ENCODE measurements around the gene BRI3. TPM values are rescaled to one million over a fixed set of nuclear protein-coding genes. Genes with fewer than 3 reads are reported as not detected.

BRI3 gene
- total RNA-seq, 1 donor from 2014 or later, result 151 TPM

GRCh38 chr7:98281757-98282606 lies 496 bp downstream of the BRI3 start:
- peak overlapping the region; percentile 92 for H3K4me3 Mint-ChIP-seq

DNA sequence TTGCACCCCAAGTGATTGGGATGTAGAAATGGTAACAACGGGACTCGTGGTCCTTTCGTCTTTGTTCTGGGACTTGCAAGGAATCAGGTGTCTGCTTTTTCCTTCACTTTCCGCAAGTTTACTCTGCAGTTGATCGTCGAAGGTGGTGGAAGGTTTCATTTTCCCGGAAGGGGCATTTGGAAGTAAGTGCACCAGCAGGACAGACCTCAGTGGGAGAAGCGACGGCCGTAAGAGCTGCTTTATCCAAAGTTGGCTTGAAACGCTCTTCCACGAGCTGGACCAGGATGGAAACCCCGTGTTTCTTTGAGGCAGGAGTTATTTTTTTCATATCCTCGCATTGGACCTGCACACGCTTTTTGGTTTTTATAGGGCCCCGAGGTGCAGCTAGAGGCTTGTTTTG lies 1.2 kb downstream of the BRI3 start:
- H3K27ac Mint-ChIP-seq, result peak overlapping the region; percentile 91
- H3K36me3 Mint-ChIP-seq, result no peaks in the 10 kb centered on the region
- H3K27me3 Mint-ChIP-seq, result no peaks in the 10 kb centered on the region
- DNase-seq (ENCODE audit: extremely low spot score, unreplicated experiment), result no peak
- peak overlapping the region; percentile 92 for H3K4me3 Mint-ChIP-seq
- peaks cover 25% of the 10 kb centered on the region for H3K4me1 Mint-ChIP-seq (ENCODE audit: unreplicated experiment)
- no peak for TF ChIP-seq CTCF (conservative IDR thresholded peaks at IDR 0.05)
- H3K9me3 Mint-ChIP-seq, result no peaks in the 10 kb centered on the region

More at GRCh38 chr7:98281757-98282606, 496 bp downstream of the BRI3 start:
- no peaks in the 10 kb centered on the region for H3K27me3 Mint-ChIP-seq
- no peaks in the 10 kb centered on the region for H3K9me3 Mint-ChIP-seq
- no peak for TF ChIP-seq CTCF (conservative IDR thresholded peaks at IDR 0.05)
- peak overlapping the region; percentile 91 for H3K27ac Mint-ChIP-seq
- DNase-seq (ENCODE audit: extremely low spot score, unreplicated experiment), result no peak
- no peaks in the 10 kb centered on the region for H3K36me3 Mint-ChIP-seq
- H3K4me1 Mint-ChIP-seq (ENCODE audit: unreplicated experiment), result peaks cover 25% of the 10 kb centered on the region

- H3K36me3 Mint-ChIP-seq, result no peaks in the 10 kb centered on the region
- H3K4me1 Mint-ChIP-seq (ENCODE audit: unreplicated experiment), result peaks cover 25% of the 10 kb centered on the region
- H3K27me3 Mint-ChIP-seq, result no peaks in the 10 kb centered on the region
- TF ChIP-seq CTCF (conservative IDR thresholded peaks at IDR 0.05), result no peak
- DNase-seq (ENCODE audit: extremely low spot score, unreplicated experiment), result no peak
- H3K9me3 Mint-ChIP-seq, result no peaks in the 10 kb centered on the region
- peak overlapping the region; percentile 91 for H3K27ac Mint-ChIP-seq
- peak overlapping the region; percentile 92 for H3K4me3 Mint-ChIP-seq
These were observed 1.8 kb downstream of the BRI3 start for GRCh38 chr7:98283127-98283886.

DNA sequence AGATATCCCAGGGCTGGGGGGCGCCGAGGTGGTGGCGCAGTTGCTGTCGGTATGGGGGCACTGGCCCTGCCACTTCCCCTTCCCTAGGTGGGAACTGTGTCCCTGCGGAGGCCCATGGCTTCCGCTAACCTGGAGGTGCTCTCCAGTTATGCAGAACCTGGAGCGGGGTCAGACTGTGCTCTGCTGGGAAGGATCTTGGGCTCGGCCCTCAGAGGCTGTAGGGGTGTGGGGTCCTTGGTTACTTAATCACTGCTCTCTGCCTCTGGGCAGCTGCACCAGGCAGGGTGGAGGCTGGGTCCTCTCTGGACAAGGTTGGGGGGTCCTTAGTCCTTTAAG lies 2.4 kb downstream of the BRI3 start:
- Mint-ChIP-seq H3K4me1 (ENCODE audit: unreplicated experiment) (peaks cover 25% of the 10 kb centered on the region), H3K36me3 (no peaks in the 10 kb centered on the region), H3K4me3 (peak overlapping the region; percentile 85), H3K27me3 (no peaks in the 10 kb centered on the region), H3K27ac (peak overlapping the region; percentile 88), H3K9me3 (no peaks in the 10 kb centered on the region)
- TF ChIP-seq CTCF (conservative IDR thresholded peaks at IDR 0.05), result no peak
- DNase-seq (ENCODE audit: extremely low spot score, unreplicated experiment), result no peak

DNA sequence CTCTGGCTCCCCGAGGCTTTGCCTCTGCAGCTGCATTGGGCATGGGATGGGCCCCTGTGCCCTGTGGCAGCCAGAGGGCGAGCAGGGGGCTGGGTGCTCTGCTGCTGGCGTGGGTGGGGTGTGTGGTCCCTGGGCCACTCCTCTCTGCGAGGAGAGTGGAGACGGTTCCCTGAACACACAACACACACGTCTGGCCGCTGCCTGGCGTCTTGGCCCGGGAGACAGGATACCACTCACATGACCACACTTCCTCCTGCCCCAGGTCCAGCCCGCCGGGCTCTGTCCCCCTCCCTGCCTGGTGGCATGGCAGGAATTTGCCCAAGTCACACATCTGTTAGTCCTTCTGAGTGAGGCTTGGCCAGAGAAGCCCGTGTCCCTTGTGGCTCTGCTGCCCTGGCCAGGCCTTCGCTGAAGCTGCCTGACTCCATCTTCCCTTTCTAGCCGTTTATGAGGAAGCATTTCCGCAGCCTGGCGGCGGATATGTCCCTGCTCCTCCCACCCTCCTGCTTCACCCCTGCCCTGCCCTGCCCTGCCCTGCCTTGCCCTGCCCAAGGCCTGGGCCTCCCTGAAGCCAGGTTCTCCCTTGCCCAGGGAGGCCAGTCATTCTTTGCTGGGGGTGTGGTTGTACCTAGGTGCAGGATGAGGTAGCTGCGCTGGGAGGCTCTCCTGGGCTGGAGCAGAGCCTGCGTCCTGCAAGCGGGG lies 3.0 kb downstream of the BRI3 start:
- TF ChIP-seq CTCF (conservative IDR thresholded peaks at IDR 0.05), result no peak
- H3K4me3 Mint-ChIP-seq, result peak overlapping the region; percentile 85
- DNase-seq (ENCODE audit: extremely low spot score, unreplicated experiment), result no peak
- H3K4me1 Mint-ChIP-seq (ENCODE audit: unreplicated experiment), result peaks cover 25% of the 10 kb centered on the region
- no peaks in the 10 kb centered on the region for H3K27me3 Mint-ChIP-seq
- H3K9me3 Mint-ChIP-seq, result no peaks in the 10 kb centered on the region
- peak overlapping the region; percentile 88 for H3K27ac Mint-ChIP-seq
- no peaks in the 10 kb centered on the region for H3K36me3 Mint-ChIP-seq

Data from type B pancreatic cell (in vitro differentiated cells).